Astrocyte (in vitro differentiated cells and primary cell): ENCODE results near the gene STAB2.

ENCODE experiments used
- CTCF ChIP-seq: IDR thresholded peaks from 2 replicates; pipeline ENCODE4 v1.5.1; 2011; ENCODE audit warnings: low read depth, mild to moderate bottlenecking, inconsistent platforms, low read length, moderate library complexity; ENCODE audit not compliant: insufficient read depth
- EZH2 ChIP-seq: IDR thresholded peaks from 2 replicates; pipeline ENCODE4 v1.6.1; 2012; ENCODE audit warnings: mild to moderate bottlenecking, low read length, inconsistent platforms; ENCODE audit not compliant: insufficient read depth

GRCh38 chr12:103687253-103687652 is 100.2 kb downstream of the STAB2 start:
- no peak for TF ChIP-seq CTCF
- no peak for TF ChIP-seq EZH2
